GM18519 (cell line): Measurements from ENCODE around the gene FSCN2.

Experiments
- ATAC-seq: cut with Tn5 transposase; IDR thresholded peaks from one replicate; pipeline ENCODE4 v1.9.1; 2021; ENCODE audit warnings: mild to moderate bottlenecking, moderate library complexity; ENCODE audit not compliant: unreplicated experiment, low FRiP score

The FSCN2 gene

DNA sequence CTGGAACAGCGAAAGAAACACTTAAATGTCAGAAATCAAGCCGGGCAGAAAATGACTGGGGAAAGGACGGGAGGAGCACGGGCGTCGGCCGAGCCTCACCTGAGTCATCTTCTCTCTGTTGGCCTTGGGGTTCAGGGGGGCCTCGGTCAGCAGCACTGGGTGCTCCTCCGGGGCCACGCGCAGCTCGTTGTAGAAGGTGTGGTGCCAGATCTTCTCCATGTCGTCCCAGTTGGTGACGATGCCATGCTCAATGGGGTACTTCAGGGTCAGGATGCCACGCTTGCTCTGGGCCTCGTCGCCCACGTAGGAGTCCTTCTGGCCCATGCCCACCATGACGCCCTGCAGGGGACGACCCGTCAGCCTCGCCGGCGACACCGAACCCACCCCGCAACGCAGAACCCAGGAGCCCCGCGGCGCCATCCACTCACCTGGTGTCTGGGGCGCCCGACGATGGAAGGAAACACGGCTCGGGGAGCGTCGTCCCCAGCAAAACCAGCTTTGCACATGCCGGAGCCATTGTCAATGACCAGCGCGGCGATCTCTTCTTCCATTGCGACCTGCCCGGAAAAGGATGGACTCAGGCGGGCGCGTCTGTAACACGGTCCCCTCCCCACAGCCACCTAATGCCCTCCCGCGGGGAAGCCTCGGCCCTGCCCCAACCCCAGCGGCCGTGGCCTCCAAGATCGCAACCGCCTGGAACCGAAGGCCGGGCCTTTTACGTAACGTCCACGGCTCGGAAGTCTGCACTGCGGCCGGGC, 16.2 kb upstream of the FSCN2 start:
- no peak for ATAC-seq

- peak; percentile 39 for ATAC-seq
These were observed 15.4 kb upstream of the FSCN2 start, which contains the start of gene ACTG1 for GRCh38 chr17:81512562-81513371. Gene ACTG1, minus strand, starts transcription at chr17:81512799. Its CDS starts 445 bp downstream, at chr17:81512354.

DNA sequence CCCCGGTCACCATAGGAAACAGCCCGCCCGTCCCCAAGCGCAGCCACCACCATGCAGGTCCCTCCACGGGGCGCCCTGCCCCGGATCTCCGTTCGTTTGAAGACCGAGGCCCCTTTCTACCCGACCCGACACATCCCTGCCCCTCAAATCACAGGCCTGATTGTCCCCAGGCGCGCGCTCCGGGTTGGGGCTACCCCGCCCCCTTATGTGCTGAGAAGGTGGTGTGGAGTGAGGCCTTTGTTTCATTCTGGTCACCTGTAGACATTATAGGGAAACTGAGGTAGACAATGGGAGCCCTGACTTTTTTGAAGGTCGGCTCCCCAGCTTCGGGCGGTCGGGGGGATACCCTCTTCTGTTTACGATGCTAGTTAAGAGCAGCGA, 14.8 kb upstream of the FSCN2 start:
- ATAC-seq: no peak

DNA sequence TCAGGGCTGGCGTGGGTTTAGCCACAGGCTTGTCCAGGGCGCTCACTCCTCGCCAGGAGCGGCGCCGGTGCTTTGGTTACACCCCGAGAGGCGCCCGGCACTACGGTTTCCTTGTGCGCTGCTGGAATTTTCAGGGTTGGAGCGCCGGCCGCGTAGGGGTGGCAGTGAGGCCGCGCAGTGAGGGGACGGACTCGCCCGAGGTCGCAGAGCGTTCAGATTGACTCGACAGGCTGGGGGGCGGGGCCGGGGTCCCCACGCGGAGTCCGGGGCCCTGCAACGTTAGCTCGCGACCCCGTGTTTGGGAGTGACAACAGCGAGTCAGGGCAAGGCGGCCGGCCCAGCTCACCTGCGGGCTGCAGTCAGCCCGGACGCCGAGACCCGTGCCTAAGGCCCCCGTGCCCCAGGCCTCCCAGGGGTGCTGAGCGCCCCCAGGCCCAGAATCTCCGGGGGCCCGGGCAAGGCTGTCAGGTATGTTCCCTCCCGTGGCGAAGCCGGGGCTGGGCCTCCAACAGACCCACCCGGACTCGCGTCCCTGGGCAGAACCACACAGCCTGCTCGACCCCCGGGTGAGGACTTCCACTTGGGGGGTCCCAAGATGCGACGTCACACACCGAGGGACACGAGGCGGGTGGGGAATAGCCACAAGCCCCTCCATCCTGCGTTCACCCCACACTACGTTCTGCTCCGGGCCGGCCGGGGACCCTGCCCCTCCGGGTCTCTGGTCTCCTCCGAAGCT, 14.3 kb upstream of the FSCN2 start:
- no peak for ATAC-seq

DNA sequence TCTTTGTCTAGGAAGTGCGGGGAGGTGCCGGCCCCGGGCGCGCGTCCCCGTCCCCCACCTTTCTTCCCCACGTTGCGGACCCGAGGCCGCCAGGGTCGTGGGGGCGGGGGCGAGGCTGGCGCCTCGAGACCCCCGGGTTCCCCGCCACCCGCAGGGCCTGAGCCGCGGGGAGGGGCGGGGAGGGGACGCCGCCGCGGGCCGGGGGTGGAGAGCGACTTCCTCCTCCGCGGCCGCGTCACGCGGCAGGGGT, 13.8 kb upstream of the FSCN2 start:
- ATAC-seq: no peak

GRCh38 chr17:81514739-81515529, 13.2 kb upstream of the FSCN2 start:
- no peak for ATAC-seq

DNA sequence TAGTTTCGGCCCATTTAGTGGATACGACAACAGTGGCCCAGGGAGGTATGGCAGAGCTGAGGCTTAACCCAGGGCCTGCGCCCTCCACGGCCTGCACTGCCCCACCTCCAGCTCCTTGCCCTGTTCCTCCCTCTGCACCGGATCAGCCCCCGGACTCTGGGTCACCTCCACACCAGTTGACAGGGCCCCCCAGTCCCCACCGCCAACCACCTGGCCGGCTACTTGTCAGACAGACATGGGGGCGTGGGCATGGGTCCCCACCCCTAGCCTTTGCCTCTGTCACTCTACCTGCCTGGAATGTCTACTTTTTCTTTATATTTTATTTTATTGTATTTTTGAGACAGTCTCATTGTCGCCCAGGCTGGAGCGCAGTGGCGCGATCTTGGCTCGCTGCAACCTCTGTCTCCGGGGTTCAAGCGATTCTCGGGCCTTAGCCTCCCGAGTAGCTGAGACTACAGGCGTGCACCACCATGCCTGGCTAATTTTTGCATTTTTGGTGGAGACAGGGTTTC, 12.6 kb upstream of the FSCN2 start:
- no peak for ATAC-seq

DNA sequence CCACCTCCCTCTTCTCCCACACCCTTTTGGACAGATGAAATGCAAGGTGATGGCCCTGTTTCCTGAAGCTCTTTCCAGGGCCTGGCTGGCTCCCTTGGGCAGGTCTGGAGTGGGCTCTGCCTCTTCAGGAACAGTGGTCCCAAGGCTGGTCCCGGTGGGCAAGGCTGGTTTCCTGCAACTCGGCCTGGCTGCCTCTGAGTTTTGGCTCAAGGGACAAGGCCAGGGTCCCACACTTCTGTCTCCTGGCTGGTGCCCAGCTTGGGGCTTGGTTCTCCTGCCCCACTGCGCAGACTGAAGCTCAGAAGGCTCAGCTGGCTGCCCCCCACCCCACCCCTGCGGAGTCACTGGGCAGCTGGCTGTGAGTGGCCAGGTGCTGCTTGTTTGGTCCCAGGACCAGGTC, 11.7 kb upstream of the FSCN2 start:
- no peak for ATAC-seq

DNA sequence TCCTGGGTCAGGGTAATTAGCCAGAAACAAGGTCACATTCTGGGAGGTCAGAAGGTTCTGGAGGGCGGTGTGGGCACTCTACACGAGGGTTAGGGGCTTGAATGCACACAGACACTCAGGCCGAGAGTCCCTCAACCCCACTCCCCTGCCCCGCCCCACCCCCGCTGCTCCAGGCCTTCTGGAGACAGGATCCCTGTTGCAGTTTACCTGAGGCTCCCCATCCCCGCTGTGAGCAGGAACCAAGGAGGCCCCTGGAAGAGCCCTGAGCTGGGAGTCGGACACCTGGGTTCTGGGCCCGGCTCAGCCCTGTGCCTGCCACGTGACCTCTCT, 11.2 kb upstream of the FSCN2 start:
- ATAC-seq: no peak

- ATAC-seq: no peak
These were observed 10.7 kb upstream of the FSCN2 start for GRCh38 chr17:81517339-81518112.

GRCh38 chr17:81518113-81518784, 9.9 kb upstream of the FSCN2 start:
- no peak for ATAC-seq

- ATAC-seq: no peak
These were observed 9.3 kb upstream of the FSCN2 start for GRCh38 chr17:81518785-81519283.

DNA sequence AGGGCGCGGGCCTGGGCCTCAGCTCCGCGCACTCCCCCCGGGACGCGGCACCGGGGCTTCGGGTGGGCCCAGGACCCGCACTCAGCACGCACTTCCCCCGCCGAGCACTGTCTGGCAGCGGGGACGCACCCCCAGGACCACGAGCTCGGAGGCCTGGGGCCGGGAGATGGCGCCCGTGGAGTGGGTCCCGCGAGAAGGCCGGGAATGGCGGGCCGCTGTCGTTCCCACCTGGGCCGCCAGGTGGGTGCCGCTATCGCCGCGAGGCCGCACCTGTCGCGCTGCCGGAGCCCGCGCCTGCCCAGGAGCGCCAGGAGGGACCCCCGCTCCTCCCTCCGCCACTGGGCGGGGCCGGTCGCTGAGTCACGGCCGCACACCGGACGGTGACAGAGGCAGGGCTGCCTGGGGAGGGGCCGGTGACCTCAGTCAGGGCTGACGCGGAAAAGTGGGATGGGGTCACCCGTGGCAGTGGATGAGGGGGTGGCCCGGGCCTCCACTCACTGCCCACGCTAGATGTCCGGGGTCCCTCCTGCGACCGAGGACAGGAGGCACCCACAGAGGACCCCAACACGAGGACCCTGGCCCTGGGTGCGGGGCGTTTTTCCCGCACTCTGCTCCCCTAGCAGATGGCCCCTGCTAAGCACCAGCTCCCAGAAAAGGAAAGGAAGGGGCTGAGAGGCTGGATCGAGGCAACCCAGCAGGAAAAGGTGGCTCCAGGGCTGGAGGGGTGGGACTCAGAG, 8.7 kb upstream of the FSCN2 start:
- no peak for ATAC-seq

- ATAC-seq: no peak
These were observed 7.9 kb upstream of the FSCN2 start for GRCh38 chr17:81520021-81520901.

DNA sequence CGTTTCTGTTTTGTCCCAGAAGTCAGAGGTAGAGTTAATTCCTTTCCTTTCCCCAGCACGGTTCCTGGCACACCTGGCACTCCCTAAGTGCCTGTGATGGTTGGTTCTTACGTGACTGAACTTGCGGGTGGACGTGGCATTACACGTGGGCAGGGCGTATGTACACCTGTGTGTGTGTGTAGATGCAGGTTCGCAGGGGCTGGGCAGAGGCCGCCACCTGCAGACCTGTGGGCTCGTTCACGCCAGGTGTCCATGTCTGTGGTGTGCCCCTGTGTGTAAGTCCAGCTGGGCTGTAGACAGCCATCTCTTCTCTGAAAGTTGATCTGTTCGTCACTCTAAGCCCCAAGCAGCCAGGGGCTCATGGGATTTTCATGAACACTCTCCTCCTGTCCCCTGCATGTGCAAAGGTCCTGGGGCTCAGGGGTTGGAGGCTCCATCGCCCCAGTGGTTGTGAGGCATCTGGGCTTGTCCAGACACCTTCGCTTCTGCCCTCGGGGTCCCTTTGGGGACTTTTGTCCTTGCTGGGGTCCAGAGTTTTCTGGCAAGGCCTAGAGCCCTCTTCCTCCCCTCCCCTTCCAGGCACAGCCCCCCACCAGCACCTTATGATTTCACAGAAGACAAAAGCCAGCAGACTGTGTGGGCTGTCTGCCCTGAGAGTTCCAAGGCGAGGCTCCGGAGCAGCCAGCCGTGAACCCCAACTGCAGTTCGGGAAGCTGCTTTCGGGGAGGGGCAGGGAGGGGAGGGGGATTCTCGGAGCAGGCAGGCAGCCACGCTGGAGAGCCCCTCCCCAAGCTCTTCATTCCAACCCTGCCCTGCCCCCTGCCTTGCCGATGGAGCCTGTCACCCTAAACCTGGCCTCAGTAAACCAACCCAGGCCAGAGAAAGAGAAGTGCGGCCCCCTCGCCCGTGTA, 5.4 kb upstream of the FSCN2 start:
- no peak for ATAC-seq

DNA sequence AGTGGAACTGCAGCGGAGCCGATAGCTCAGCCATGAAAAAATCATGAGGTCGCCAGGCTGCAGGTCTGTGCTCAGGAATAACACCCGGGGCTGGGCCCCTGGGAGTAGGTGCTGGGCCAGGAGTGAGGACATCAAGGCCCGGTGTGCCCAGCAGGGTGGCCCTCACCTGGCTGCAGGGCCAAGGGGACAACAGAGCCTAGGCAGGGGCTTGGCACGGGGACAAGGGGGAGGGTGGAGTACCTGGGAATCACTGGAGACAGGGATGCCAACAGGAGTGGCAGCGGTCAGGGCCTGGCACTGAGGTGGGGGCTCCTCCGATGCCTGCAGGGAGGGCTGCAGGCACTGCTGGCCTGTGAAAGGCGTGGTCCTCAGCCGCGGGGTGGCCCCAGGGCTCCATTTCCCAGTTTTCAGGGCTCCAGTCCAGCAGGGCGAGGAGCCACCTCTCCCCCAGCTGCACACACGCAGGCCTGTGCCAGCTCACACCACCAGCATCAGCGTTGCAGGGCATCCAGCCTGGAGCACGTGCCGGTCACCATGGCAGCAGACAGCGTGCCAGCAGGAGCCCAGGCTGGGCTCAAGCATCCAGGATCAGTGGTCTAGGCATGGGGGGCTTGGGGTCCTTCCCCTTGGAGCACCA, 4.7 kb upstream of the FSCN2 start:
- ATAC-seq: no peak
